ENCODE results near the gene TASP1. TPM values are rescaled to one million over a fixed set of nuclear protein-coding genes. Genes with fewer than 3 reads are reported as not detected.

The TASP1 gene
- total RNA-seq, 6 experiments from 2014 or later = 5.2 to 6.4 (median 6.0) TPM

DNA sequence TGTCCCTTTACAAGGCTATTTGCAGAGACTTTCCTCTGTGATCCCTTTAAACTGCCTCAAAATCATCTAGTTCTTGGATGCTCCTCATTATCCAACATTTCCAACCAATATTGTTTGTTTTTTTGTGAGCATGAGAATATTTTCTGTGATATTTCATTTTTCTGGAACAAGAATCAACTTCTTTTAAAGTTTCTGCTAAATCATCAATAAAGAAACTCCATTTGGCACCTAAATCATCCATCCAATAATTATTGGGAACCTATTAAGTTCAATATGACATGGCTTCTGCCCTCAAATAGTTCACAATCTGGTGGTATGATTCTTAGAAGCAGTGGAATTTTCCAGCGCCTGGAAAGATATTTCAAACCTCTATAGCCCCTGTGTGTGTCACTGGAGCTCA lies 210.0 kb downstream of the TASP1 start:
- H3K27me3 Mint-ChIP-seq (ENCODE audit: insufficient read depth) = no peaks in the 10 kb centered on the region
- peaks cover 5% of the 10 kb centered on the region; the same call in 1 of the 2 replicates for H3K4me1 Mint-ChIP-seq (ENCODE audit: low read depth)
- no peak for TF ChIP-seq CTCF (IDR thresholded peaks at IDR 0.05)
- no peak overlapping the region for H3K4me3 Mint-ChIP-seq
- H3K27ac Mint-ChIP-seq = no peak overlapping the region
- H3K36me3 Mint-ChIP-seq (ENCODE audit: low read depth) = peaks cover 13% of the 10 kb centered on the region; the same call in 1 of the 2 replicates
- DNase-seq = no peak
- no peaks in the 10 kb centered on the region for H3K9me3 Mint-ChIP-seq

DNA sequence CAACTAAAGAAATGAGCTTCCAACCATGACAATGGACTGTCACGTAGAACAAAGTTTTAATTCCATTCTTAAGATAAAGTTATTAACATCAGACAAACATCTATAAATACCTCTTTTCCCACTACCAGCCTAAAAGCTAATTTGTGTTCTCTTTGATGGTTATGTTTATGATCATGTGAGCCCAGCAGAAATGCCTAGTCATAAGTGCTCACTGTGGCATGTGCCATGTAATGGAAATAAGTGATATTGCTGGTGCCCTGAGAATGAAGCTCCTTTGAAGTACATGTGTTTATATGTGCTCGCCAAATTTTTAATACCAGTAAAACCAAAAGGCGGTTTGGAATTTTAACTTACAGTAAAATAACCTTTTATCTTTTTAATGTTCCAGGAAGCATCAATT lies 211.9 kb downstream of the TASP1 start:
- DNase-seq = no peak
- Mint-ChIP-seq H3K27ac (no peak overlapping the region), H3K4me3 (no peak overlapping the region), H3K4me1 (ENCODE audit: low read depth) (peaks cover 10% of the 10 kb centered on the region; the same call in 1 of the 2 replicates), H3K36me3 (ENCODE audit: low read depth) (peaks cover 13% of the 10 kb centered on the region; the same call in 1 of the 2 replicates), H3K27me3 (ENCODE audit: insufficient read depth) (no peaks in the 10 kb centered on the region), H3K9me3 (no peaks in the 10 kb centered on the region)
- no peak for TF ChIP-seq CTCF (IDR thresholded peaks at IDR 0.05)

GRCh38 chr20:13425381-13426135 lies 213.2 kb downstream of the TASP1 start:
- DNase-seq = no peak
- no peak overlapping the region for H3K4me3 Mint-ChIP-seq
- no peaks in the 10 kb centered on the region for H3K9me3 Mint-ChIP-seq
- H3K27ac Mint-ChIP-seq = no peak overlapping the region
- H3K36me3 Mint-ChIP-seq (ENCODE audit: low read depth) = peaks cover 13% of the 10 kb centered on the region; the same call in 1 of the 2 replicates
- peaks cover 6% of the 10 kb centered on the region; the same call in 1 of the 2 replicates for H3K4me1 Mint-ChIP-seq (ENCODE audit: low read depth)
- H3K27me3 Mint-ChIP-seq (ENCODE audit: insufficient read depth) = no peaks in the 10 kb centered on the region
- no peak for TF ChIP-seq CTCF (IDR thresholded peaks at IDR 0.05)

GRCh38 chr20:13424174-13424833 lies 214.4 kb downstream of the TASP1 start:
- peaks cover 5% of the 10 kb centered on the region; the same call in 1 of the 2 replicates for H3K4me1 Mint-ChIP-seq (ENCODE audit: low read depth)
- DNase-seq = no peak
- no peaks in the 10 kb centered on the region for H3K27me3 Mint-ChIP-seq (ENCODE audit: insufficient read depth)
- no peaks in the 10 kb centered on the region for H3K9me3 Mint-ChIP-seq
- no peak overlapping the region for H3K4me3 Mint-ChIP-seq
- 0 out of 2 replicates have a peak, but pooled peaks cover 5% of the 10 kb centered on the region for H3K36me3 Mint-ChIP-seq (ENCODE audit: low read depth)
- no peak for TF ChIP-seq CTCF (IDR thresholded peaks at IDR 0.05)
- no peak overlapping the region for H3K27ac Mint-ChIP-seq

GRCh38 chr20:13423472-13424173 lies 215.1 kb downstream of the TASP1 start:
- Mint-ChIP-seq H3K27ac (no peak overlapping the region), H3K27me3 (ENCODE audit: insufficient read depth) (no peaks in the 10 kb centered on the region), H3K4me3 (no peak overlapping the region), H3K9me3 (no peaks in the 10 kb centered on the region), H3K36me3 (ENCODE audit: low read depth) (no peaks in the 10 kb centered on the region), H3K4me1 (ENCODE audit: low read depth) (peaks cover 11% of the 10 kb centered on the region)
- DNase-seq = no peak
- TF ChIP-seq CTCF (IDR thresholded peaks at IDR 0.05) = no peak
